RWPE2 (cell line): Measurements from ENCODE around the gene TMTC1.

Experiments
- ATAC-seq: fragments of 200-7000 bp; cut with Tn5 transposase; 3 replicates; pipeline ENCODE4 v1.9.1; 2021; ENCODE audit warnings: low read depth
- DNase-seq: peaks from one replicate; pipeline ENCODE4 v3.0.0-alpha.2; 2020; ENCODE audit warnings: low spot score
- H3K27ac ChIP-seq: fragments of 450-650 bp; 2 replicates; pipeline ENCODE4 v1.5.1; 2017; ENCODE audit warnings: mild to moderate bottlenecking; ENCODE audit not compliant: poor library complexity, severe bottlenecking
- H3K27me3 ChIP-seq: fragments of 250-450 bp; sonication (Bioruptor Pico); 2 replicates; pipeline ENCODE4 v1.5.1; 2021; ENCODE audit warnings: mild to moderate bottlenecking, moderate library complexity; ENCODE audit not compliant: insufficient read depth, poor library complexity, severe bottlenecking
- H3K36me3 ChIP-seq: fragments of 250-450 bp; sonication (Bioruptor Pico); 2 replicates; pipeline ENCODE4 v1.5.1; 2020; ENCODE audit warnings: low read depth, mild to moderate bottlenecking, moderate library complexity
- H3K4me1 ChIP-seq: fragments of 250-450 bp; sonication (Bioruptor Pico); 2 replicates; pipeline ENCODE4 v1.5.1; 2021; ENCODE audit warnings: mild to moderate bottlenecking, moderate library complexity; ENCODE audit not compliant: insufficient read depth, poor library complexity, severe bottlenecking
- H3K4me3 ChIP-seq: fragments of 250-450 bp; sonication (Bioruptor Pico); 2 replicates; pipeline ENCODE4 v1.5.1; 2021; ENCODE audit warnings: mild to moderate bottlenecking, moderate library complexity; ENCODE audit not compliant: severe bottlenecking
- H3K9me3 ChIP-seq: fragments of 250-450 bp; sonication (Bioruptor Pico); 2 replicates; pipeline ENCODE4 v1.5.1; 2021; ENCODE audit warnings: mild to moderate bottlenecking, moderate library complexity; ENCODE audit not compliant: severe bottlenecking
- TF ChIP-seq, protein P1 (sequence below): fragments of 450-650 bp; IDR thresholded peaks from one replicate; pipeline ENCODE4 v1.5.1; 2017; ENCODE audit warnings: mild to moderate bottlenecking, moderate library complexity; ENCODE audit not compliant: poor library complexity, severe bottlenecking

The TMTC1 gene

DNA sequence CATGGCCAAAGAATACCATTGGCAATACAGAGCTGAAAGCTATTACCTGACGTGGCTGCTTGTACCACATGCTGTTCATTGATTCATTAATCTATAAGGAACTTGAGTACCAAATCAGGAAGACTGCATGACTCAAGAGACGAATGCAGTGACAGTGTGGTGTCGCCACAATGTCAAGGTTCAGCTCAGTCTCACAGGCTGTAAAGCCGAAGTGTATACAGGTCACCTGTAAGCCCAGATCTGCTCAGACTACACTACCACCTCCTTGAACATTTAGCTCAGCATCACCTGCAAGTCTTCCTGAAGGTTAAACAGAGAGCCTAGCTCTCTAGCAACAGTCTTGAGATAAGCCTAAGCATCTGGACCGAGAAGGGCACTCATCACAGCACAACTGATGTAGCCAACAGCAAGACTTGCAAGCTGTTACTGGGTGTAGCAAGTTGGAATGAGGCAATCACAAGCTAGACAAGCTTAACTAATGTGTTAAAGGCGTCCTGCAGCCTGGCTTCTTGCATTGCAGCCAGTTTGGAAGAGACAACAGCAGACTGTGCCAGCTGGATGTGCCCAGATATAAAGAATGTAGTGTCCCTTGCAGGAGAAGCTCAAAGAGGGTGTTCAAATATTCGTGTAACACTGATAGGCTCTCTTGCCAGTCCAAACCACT, 21.0 kb downstream of the TMTC1 start:
- DNase-seq (no peak), ATAC-seq (no peak)
- Histone ChIP-seq H3K27me3 (no peaks in the 10 kb centered on the region), H3K27ac (no peak overlapping the region), H3K36me3 (no peaks in the 10 kb centered on the region), H3K4me1 (no peaks in the 10 kb centered on the region), H3K4me3 (no peak overlapping the region), H3K9me3 (no peaks in the 10 kb centered on the region)
- TF ChIP-seq, protein P1, sequence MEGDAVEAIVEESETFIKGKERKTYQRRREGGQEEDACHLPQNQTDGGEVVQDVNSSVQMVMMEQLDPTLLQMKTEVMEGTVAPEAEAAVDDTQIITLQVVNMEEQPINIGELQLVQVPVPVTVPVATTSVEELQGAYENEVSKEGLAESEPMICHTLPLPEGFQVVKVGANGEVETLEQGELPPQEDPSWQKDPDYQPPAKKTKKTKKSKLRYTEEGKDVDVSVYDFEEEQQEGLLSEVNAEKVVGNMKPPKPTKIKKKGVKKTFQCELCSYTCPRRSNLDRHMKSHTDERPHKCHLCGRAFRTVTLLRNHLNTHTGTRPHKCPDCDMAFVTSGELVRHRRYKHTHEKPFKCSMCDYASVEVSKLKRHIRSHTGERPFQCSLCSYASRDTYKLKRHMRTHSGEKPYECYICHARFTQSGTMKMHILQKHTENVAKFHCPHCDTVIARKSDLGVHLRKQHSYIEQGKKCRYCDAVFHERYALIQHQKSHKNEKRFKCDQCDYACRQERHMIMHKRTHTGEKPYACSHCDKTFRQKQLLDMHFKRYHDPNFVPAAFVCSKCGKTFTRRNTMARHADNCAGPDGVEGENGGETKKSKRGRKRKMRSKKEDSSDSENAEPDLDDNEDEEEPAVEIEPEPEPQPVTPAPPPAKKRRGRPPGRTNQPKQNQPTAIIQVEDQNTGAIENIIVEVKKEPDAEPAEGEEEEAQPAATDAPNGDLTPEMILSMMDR, result no peak

DNA sequence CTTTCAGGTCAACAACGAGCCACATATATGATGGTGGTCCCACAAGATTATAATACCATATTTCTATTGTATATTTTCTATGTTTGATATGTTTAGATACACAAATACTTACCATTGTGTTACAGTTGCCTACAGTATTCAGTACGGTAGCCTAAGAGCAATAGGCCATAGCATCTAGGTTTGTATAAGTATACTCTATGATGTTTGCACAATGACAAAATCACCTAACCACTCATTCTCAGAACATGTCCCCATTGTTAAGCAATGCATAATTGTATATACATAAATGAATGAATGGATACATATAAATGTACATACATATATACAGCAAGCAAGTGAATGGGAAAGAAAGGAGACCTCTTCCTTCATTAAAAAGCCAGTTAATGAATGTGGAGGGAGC, 23.8 kb downstream of the TMTC1 start:
- TF ChIP-seq, protein P1, result no peak
- no peaks in the 10 kb centered on the region for H3K9me3 ChIP-seq
- no peak for ATAC-seq
- H3K36me3 ChIP-seq, result no peaks in the 10 kb centered on the region
- no peaks in the 10 kb centered on the region for H3K27me3 ChIP-seq
- H3K27ac ChIP-seq, result no peak overlapping the region
- no peaks in the 10 kb centered on the region for H3K4me1 ChIP-seq
- H3K4me3 ChIP-seq, result no peak overlapping the region
- DNase-seq, result no peak

DNA sequence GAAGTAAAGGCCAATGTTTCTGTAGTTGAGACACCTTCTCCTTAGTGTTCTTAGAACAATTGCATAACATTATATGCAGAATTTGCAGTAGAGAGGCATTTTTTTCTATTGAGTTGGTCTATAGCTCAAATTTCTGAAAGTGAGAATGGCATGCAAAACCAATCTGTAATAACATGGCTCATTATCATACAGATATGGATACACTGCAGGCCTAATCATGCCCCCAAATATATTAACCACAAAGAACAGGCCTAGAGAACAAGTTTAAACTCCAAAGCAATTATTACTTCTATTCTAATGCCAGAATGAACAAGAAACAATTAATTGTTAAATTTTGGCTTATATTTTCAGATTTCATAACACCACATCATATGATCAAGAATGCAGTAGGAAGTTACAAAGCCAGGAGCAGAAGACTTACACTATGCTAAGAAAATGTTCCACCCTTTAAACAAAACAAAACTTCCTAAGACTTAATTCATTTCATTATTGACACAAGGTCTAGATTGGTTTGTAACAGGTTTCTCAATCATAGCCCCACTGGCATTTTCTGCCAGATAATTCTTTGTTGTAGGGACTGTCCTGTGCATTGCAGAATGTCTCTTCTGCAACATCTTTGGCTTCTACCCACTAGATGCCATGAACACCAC, 26.9 kb downstream of the TMTC1 start:
- TF ChIP-seq, protein P1, result no peak

DNA sequence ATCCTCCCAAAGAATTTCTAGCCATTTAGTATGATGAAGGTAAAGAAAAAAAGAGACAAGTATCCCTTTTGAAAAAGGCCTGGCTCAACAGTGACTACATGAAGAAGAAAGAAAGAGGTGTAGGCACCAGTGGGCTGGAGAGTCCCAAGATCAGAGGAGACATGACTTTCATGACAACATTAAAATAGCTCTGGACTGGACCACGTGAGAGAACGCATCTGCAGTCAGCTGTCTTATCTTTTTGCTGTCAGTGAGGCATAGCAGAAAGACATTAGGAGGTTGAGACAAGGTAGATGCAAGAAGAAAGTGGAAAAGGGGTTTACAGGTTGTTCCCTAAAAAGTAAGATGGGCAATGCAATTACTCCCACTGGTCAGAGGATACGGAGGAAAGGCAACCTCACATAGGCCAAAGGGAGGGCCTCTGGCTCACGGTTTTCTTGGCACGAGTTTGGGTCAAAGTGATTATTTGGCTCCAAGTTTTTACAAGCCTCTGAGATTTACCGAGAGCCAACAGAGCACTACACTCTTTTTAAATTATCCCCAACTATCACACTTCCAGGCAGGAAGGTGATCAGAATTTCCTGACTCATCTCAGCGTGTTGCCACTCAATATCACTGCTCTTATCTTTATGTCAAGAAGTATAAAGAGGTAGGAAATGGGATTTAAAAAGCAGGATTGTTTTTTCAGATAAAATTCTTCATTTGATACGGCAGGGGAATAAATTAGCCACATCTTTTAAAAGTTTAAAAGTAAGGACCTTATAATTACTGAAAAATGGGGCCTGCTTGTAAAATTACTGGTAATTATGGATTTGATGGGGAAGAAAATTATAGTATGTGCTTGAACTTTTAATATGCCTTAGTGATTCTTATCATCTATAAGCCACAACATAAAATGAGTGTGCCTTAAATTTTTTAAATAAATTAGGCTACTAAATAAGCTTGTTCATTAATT, 29.2 kb downstream of the TMTC1 start:
- Histone ChIP-seq H3K4me1 (no peaks in the 10 kb centered on the region), H3K27me3 (no peaks in the 10 kb centered on the region), H3K9me3 (no peaks in the 10 kb centered on the region), H3K4me3 (no peak overlapping the region), H3K27ac (no peak overlapping the region), H3K36me3 (no peaks in the 10 kb centered on the region)
- ATAC-seq, result no peak
- TF ChIP-seq, protein P1, result no peak
- DNase-seq, result no peak

More for the DNA sequence above, 26.9 kb downstream of the TMTC1 start:
- Histone ChIP-seq H3K4me3 (no peak overlapping the region), H3K27ac (peak overlapping the region; percentile 41), H3K27me3 (no peaks in the 10 kb centered on the region), H3K36me3 (no peaks in the 10 kb centered on the region), H3K4me1 (no peaks in the 10 kb centered on the region), H3K9me3 (no peaks in the 10 kb centered on the region)
- ATAC-seq (peak; percentile 58), DNase-seq (no peak)
